ENCODE results near the gene UBE2Z. TPM values are rescaled to one million over a fixed set of nuclear protein-coding genes. Genes with fewer than 3 reads are reported as not detected.

The UBE2Z gene
- total and polyA plus RNA-seq, 9 of the 15 experiments (the other 6 are each of a cell fraction or from before 2014, with no cell fraction given): 11.8 to 89.0 (median 38.2) TPM

DNA sequence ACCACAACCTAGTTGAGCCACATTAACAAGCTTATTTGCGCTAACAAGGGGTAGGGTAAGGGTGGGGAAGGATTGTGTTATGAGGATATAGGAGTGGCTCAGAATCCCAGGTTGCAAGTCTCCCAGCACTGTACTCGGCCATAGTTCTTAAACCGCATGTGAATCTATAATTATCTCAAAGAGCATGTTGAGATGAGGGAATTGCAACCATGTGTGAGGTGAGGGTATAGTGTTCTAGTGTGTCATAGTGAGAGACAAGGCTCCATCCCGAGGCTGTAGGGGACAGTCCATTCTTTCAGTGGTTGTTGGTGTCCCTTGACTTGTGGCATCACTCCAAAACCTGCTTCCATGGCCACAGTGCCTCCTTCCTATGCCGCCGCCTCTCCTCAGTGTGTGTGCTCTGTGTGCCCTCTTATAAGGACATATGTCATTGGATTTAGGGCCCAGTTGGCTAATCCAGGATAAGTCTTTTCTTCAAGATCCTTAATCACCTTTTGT, 38.3 kb upstream of the UBE2Z start (continued):
- no peak for TF ChIP-seq ZNF518B (CRISPR knock-in tag; IDR thresholded peaks at IDR 0.05)
- TF ChIP-seq PHB2 (IDR thresholded peaks at IDR 0.05; ENCODE audit: low read depth): no peak
- TF ChIP-seq ZNF184 (CRISPR knock-in tag; IDR thresholded peaks at IDR 0.05): no peak
- no peak for TF ChIP-seq ZNF717 (CRISPR knock-in tag; IDR thresholded peaks at IDR 0.05)

- no peaks in the 10 kb centered on the region for H3K9me3 ChIP-seq (replicated peaks; ENCODE audit: control insufficient read depth, insufficient read depth, low read depth, low read length)
- intact Hi-C loops (cut with micrococcal nuclease): no loop called here
- no peak overlapping the region for H3K9ac ChIP-seq (ENCODE audit: insufficient read depth in 1 of 2, low read depth in 2 of 2, low read length in 2 of 2)
- no peaks in the 10 kb centered on the region for H3K36me3 ChIP-seq (ENCODE audit: control insufficient read depth, insufficient read depth, low read length)
- no peak for FAIRE-seq
- peak; percentile 53; the same call in 2 of the 3 replicates for ATAC-seq
- in situ Hi-C loops (cut with MboI): no loop called here
- H3K27ac ChIP-seq (ENCODE audit: extremely low read depth, low read depth, low read length): no peak overlapping the region
- peaks cover 0 to 23% of the 10 kb centered on the region in 2 experiments; a peak in 3 of 5 replicates for H3K27me3 ChIP-seq (ENCODE audit: control insufficient read depth in 2 of 2, insufficient read depth in 2 of 2, low read length in 2 of 2)
- TF ChIP-seq MEF2D (tag; conservative IDR thresholded peaks at IDR 0.05; ENCODE audit: low read depth) (peak; percentile 79), ZNF584 (CRISPR knock-in tag; IDR thresholded peaks at IDR 0.05; ENCODE audit: low read depth) (0 out of 2 replicates have a peak, but pooled peaks have one; percentile 2), E2F5 (CRISPR knock-in tag; IDR thresholded peaks at IDR 0.05) (no peak)
- no TSS peak for BruUV-seq (replicated peaks)
- no peaks in the 10 kb centered on the region for H3K9me1 ChIP-seq (ENCODE audit: control insufficient read depth, insufficient read depth, low read length)
- peaks cover 5 to 7% of the 10 kb centered on the region in 2 experiments; a peak in 3 of 5 replicates for H3K4me1 ChIP-seq (replicated peaks in 1 of 2; ENCODE audit: control insufficient read depth in 2 of 2, insufficient read depth in 2 of 2, low read length in 2 of 2)
- no peak overlapping the region for H2AFZ ChIP-seq (ENCODE audit: low read depth, low read length)
- H4K20me1 ChIP-seq (replicated peaks; ENCODE audit: control insufficient read depth, insufficient read depth, low read length): no peaks in the 10 kb centered on the region
- H3K79me2 ChIP-seq (ENCODE audit: control insufficient read depth, insufficient read depth, low read length): no peaks in the 10 kb centered on the region
- no peak overlapping the region for H3K4me3 ChIP-seq
- ChIA-PET POLR2A (interaction anchor here (0.5 to 1.9 kb wide), 2 partner anchors 11 to 26 kb away, joined by 5 read pairs; no protein-coding TSS in a partner anchor), CTCF (ENCODE audit: low intra/inter-chr PET ratio) (no interaction called here)
- peak in 1 of 4 experiments; percentile 24 for DNase-seq (ENCODE audit: extremely low read depth in 1 of 4, low spot score in 3 of 4)
- WGBS (ENCODE audit: insufficient coverage, low coverage, missing lambda C conversion rate): 0% methylated on average over 4 of the region's 4 CpGs
- no peak overlapping the region for H3K4me2 ChIP-seq (ENCODE audit: insufficient read depth, low read length)
Observed at GRCh38 chr17:48871035-48871550, 37.1 kb upstream of the UBE2Z start.
